ENCODE measurements around the gene KLK8. TPM values are rescaled to one million over a fixed set of nuclear protein-coding genes. Genes with fewer than 3 reads are reported as not detected.

Gene KLK8
- total and polyA plus RNA-seq, 2 of the 13 experiments (the other 11 are each of a cell fraction or from before 2014, with no cell fraction given), result not detected

- ChIA-PET CTCF (ENCODE audit: low intra/inter-chr PET ratio, low total read pairs) (no interaction called here), POLR2A (no interaction called here)
- Histone ChIP-seq H3K27ac (ENCODE audit: extremely low read length, insufficient read depth, low read length) (no peak overlapping the region), H3K9ac (ENCODE audit: insufficient read depth, low read depth, low read length) (no peak overlapping the region), H3K79me2 (ENCODE audit: insufficient read depth, low read length) (no peaks in the 10 kb centered on the region), H3K4me3 (replicated peaks in 1 of 3; ENCODE audit: insufficient read depth in 1 of 3, low read depth in 2 of 3, low read length in 3 of 3) (no peak overlapping the region), H3K4me1 (ENCODE audit: insufficient read depth, low read length) (no peaks in the 10 kb centered on the region), H4K20me1 (ENCODE audit: insufficient read depth, low read length) (no peaks in the 10 kb centered on the region), H3K9me3 (ENCODE audit: low read length) (no peaks in the 10 kb centered on the region), H3K27me3 (ENCODE audit: control insufficient read depth in 1 of 2, insufficient read depth in 2 of 2, low read length in 2 of 2) (peaks cover 3 to 11% of the 10 kb centered on the region in 2 experiments; a peak in 4 of 5 replicates), H2AFZ (ENCODE audit: low read length) (no peak overlapping the region), H3K36me3 (replicated peaks in 1 of 2; ENCODE audit: control insufficient read depth in 1 of 2, insufficient read depth in 2 of 2, low read length in 2 of 2) (no peaks in the 10 kb centered on the region), H3K4me2 (ENCODE audit: low read depth, low read length) (no peak overlapping the region)
- no TSS peak for BruUV-seq (replicated peaks)
- no peak for DNase-seq (ENCODE audit: low spot score)
- WGBS (ENCODE audit: low lambda C conversion rate), result 17% methylated on average over 16 of the region's 16 CpGs
- TF ChIP-seq POLR2AphosphoS5 (IDR thresholded peaks at IDR 0.05; ENCODE audit: low read depth, low read length) (no peak), PAXIP1 (CRISPR knock-in tag; conservative IDR thresholded peaks at IDR 0.05) (no peak), NR2C2 (CRISPR knock-in tag; IDR thresholded peaks at IDR 0.05; ENCODE audit: borderline replicate concordance) (no peak), HOXA7 (CRISPR knock-in tag; IDR thresholded peaks at IDR 0.05) (no peak), NFKBIZ (CRISPR knock-in tag; IDR thresholded peaks at IDR 0.05) (no peak), ZNF772 (CRISPR knock-in tag; IDR thresholded peaks at IDR 0.05) (no peak), ZIK1 (CRISPR knock-in tag; IDR thresholded peaks at IDR 0.05; ENCODE audit: borderline replicate concordance, low read depth) (no peak), TFAP4 (IDR thresholded peaks at IDR 0.05; ENCODE audit: borderline replicate concordance, low read depth) (no peak), RNF2 (conservative IDR thresholded peaks at IDR 0.05; ENCODE audit: low read depth) (no peak), ZBTB8A (CRISPR knock-in tag; IDR thresholded peaks at IDR 0.05; ENCODE audit: borderline replicate concordance, low read depth) (no peak), TAF15 (IDR thresholded peaks at IDR 0.05; ENCODE audit: low read depth, low read length, poor library complexity, severe bottlenecking) (no peak), ZNF614 (CRISPR knock-in tag; IDR thresholded peaks at IDR 0.05; ENCODE audit: borderline replicate concordance) (no peak), ZNF672 (CRISPR knock-in tag; IDR thresholded peaks at IDR 0.05) (no peak), FOXO1 (CRISPR knock-in tag; IDR thresholded peaks at IDR 0.05) (no peak), ZFP37 (CRISPR knock-in tag; IDR thresholded peaks at IDR 0.05; ENCODE audit: borderline replicate concordance) (no peak)
- ATAC-seq, result no peak
- intact Hi-C loops (cut with micrococcal nuclease; ENCODE audit: unreplicated experiment) (no loop called here), in situ Hi-C loops (cut with HindIII; ENCODE audit: extremely low pct_ligation_motif_present, low pct_unique_long_range_greater_than_20kb) (no loop called here)
- no peak for FAIRE-seq
Measured at GRCh38 chr19:51000981-51001380, 423 bp downstream of the KLK8 start.

All from HepG2 (cell line).